ENCODE data around the gene MIER2. TPM values are rescaled to one million over a fixed set of nuclear protein-coding genes. Genes with fewer than 3 reads are reported as not detected.

The MIER2 gene
- total RNA-seq, 1 experiment from 2014 or later, result 12.9 TPM

DNA sequence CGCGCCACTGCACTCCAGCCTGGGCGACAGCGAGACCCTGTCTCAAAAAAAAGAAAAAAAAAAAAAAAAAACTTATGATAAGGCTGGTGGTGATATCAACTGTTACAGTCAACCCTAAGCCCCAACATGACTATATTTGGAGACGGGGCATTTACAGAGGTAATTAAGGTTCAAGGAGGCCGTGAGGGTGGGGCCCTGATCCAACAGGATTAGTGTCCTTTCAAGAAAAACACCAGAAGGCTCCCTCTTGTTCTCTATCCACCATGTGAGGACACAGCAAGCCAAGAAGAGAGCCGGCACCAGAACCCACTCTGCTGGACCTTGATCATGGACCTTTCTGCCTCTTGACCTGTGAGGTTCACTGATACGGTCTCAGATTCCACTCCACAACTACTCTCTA lies 14.1 kb downstream of the MIER2 start:
- no peak for DNase-seq (ENCODE audit: low read depth)

DNA sequence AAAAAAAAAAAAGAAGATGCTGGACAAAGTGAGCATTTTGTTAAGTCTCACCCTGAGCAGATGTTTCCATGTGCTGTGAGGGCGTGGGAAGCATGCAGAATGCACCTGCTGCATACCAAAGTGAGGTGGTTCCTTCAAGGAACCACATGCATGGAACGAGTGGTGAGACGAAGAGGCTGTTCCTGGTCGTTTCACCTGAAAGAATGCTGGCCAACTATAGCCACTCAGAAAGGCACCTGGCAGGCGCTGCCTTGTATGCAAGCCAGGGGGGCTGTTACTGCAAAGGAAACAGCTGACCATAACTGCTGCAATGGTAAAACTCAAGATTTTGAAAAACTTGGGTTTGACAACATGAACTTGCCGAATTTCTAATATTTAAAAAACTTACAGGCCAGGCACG lies 14.7 kb downstream of the MIER2 start:
- DNase-seq (ENCODE audit: low read depth), result no peak

DNA sequence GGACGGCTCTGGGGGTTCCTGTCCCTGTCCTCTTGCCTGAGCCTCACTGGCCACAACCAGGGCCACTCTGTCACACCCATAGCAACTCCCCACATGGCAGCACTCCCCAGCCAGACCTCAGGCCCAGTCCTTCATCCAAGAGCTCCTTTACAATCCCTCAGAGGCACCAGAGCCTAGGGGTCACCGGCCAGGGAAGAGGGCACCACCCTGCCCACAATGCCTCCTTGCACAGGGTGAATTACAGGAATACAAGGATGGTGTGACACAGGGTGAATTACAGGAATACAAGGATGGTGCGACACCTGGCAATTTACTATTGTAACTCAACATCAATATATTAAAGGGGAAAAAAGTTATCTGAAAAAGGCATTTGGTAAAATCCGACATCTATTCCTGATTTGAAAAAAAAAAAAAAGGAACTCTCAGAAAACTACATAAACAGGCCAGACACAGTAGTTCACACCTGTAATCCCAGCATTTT lies 16.5 kb downstream of the MIER2 start:
- no peak for DNase-seq (ENCODE audit: low read depth)

DNA sequence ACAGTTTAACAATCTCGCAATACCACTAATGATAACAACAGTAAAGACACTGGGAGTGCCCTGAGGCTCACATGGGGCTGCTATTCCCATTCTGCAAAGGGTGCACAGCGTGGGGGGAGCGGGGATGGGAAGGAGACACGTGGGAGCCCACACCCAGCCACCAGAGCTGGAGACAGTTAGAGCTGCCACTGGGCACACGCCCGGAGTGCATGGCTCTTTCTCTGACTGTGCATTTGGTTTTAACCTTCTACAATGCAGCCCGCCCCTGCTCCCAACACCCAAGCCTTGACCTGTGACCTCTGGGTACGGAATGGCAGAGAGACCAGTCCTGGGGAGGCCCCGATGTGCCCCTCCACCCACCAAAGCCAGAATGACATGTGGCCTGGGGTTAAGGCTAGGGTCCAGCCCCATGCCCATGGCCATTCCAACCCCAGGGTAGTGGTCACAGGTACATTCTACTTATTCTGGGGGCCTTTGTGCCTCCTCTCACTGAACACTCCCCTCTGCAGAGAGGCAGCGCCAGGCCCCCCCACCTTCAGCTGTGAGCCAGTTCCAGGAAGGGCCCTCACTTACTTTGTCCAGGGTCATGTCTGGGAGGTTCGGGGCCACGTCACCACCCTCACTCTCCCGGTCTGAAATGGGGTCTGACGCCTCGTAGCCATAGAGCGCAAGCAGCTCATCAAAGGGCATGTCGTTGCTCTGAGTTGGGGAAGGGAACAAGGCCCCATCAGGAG lies 17.1 kb downstream of the MIER2 start:
- DNase-seq (ENCODE audit: low read depth), result no peak

DNA sequence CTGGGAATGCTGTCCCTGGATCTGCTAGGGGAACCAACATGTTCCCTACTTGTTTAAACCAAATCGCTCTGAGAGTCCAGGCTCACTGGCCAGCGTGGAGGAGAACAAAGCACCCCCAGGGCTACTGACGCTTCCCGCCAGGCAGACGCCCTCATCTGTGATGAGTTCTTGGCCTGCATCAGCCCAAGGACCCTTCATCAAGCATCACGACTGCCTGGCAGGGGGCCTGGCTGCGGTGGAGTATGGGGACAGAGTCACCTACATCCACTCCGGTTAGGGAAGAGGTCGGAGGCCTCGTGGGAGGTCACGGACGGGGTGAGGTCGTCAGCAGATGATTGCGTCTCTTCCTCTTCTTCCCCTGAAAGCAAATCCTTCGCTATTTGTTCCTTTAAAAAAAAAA lies 17.7 kb downstream of the MIER2 start:
- no peak for DNase-seq (ENCODE audit: low read depth)

DNA sequence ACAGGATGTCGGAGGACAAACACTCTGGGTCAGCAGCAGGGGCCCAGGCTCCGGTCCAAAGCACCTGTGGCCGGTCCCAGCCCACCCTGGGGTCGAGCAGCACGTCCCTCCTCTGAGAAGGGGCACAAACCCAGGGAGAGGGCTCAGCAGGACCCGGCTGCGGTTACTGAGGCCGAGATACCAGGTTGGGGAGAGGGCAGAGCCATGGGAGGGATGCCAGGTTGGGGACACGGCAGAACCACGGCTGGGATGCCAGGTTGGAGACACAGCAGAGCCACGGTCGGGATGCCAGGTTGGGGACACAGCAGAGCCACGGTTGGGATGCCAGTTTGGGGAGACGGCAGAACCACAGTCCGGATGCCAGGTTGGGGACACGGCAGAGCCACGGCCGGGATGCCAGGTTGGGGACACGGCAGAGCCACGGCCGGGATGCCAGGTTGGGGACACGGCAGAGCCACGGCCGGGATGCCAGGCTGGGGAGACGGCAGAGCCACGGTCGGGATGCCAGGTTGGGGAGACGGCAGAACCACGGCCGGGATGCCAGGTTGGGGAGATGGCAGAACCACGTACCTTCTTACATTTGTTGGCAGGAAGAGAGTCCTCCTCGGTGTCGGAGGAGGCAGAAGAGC lies 18.5 kb downstream of the MIER2 start:
- no peak for DNase-seq (ENCODE audit: low read depth)

DNA sequence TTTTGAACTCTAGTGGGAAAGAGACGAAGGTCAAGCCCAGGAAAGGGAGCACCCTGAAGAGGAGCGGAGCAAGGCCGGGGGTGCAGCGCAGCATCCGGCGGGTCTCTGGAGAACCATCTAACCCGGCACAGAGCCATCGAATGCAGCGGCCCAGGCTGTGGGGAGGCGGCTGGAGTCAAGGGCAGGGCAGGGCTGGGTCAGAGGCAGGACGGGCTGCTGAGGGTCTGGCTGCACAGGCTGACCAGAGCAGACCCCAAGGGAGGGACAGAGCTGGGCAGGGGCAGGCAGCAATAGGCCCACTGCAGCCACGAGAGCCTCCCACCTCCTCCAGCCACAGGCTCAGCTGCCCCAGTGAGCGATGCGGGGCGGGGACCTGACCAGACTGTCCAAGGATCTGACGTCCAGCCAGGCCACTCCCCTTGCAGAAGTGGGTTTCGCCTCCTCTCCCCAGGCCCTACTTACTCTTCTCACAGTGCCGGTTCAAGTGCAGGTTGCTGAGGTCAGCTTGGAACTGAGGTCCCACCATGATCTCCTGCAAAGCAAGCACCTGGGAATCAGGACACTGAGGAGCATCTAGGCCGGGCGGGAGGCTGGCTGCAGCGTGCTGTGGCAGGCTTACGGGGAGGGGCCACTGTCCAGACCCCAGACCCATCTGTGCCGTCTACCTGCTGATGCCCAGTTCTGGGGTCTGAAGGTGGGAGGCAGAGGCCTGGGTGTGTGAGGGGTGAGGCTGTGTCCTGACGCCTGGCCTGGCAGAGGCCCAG lies 19.2 kb downstream of the MIER2 start:
- DNase-seq (ENCODE audit: low read depth), result no peak

DNA sequence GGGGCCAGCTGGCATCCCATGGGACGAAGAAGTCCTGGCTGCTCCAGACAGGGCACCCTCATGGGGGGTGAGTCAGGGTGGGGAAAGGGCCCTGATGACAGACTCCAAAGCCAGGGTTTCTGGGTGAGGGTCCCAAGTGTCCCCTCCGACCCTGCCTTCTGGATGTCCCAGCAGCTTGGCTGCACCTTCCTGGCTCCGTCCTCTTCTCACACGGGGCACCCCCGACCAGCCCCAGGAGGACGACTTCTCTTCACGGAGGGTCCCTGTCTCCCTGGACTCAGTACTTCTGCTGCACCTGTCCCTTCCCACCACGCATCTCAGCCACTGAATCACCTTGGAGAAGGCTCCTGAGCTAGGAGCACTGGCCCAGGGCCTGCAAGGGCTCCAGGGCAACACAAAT lies 19.9 kb downstream of the MIER2 start:
- no peak for DNase-seq (ENCODE audit: low read depth)

DNA sequence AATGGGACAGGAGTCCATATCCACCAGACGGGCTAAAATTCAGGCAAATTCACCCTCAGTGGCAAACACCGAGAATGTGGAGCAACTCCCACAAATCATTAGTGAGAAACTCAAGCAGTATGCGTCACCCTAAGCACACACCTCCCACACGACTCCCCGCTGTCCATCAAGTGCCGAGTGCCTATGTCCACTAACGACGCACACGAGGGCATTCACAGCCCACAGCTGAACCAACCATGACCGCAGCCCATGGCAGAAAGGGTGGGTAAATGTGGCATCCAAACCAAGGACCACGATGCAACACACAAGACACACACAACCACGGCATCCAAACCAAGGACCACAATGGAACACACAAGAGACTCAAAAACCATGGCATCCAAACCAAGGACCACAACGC lies 22.0 kb downstream of the MIER2 start:
- DNase-seq (ENCODE audit: low read depth), result no peak

DNA sequence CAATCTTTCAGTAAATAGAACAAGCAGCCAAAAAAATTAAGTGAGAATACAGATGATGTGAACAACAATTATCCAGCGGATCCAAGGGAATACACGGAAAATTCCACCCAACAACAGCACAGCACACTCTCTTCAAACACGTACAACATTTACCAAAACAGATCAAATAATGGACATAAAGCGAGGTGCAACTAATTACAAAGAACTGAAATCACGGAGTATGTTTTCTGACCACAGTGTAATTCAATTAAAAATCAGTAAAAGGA lies 26.2 kb downstream of the MIER2 start:
- DNase-seq (ENCODE audit: low read depth), result no peak

DNA sequence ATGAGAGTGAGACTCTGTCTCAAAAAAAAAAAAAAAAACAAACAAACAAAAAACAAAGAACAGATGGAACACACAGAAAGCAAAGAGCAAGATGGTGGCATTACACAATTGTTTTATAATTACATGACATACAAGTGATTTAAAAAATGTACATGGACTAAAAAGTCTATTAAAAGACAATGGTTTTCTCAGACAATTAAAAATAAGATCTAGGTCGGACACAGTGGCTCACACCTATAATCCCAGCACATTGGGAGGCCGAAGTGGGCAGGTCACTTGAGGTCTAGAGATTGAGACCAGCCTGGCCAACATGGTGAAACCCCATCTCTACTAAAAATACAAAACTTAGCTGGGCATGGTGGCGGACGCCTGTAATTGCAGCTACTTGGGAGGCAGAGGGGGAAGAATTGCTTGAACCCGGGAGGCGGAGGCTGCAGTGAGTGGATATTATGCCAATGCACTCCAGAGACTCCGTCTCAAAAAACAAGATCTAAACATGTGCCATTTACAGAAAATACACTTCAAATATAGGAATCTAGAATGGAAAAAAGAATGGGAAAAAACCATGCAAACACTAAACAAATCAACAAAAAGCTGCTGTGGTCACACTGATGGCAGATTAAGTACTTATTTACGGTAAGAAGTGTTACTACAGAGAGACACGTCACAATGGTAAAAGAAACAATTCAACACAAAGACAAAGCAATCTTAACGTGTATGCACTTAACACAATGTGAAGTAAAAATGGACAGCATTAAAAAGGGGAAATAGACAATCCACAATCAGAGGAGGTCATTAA lies 26.7 kb downstream of the MIER2 start:
- DNase-seq (ENCODE audit: low read depth), result no peak

DNA sequence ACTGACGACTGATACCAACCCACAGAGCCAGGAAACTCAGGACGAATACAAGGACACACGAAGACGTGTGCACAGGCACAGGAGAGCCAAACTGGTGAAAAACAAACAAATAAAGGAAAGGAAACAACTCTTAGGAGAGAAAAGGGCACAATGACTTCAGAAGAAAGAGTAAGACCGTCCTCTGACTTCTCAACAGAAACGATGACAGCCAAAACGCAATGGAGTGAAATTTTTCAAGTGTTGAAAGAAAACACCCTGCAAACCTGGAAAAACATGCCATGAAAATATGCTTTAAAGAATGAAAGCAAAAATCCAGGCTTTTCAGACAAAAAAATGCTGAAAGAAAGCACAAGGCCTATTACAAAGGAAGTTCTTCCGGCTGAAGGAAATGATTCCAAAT lies 28.8 kb downstream of the MIER2 start:
- no peak for DNase-seq (ENCODE audit: low read depth)

DNA sequence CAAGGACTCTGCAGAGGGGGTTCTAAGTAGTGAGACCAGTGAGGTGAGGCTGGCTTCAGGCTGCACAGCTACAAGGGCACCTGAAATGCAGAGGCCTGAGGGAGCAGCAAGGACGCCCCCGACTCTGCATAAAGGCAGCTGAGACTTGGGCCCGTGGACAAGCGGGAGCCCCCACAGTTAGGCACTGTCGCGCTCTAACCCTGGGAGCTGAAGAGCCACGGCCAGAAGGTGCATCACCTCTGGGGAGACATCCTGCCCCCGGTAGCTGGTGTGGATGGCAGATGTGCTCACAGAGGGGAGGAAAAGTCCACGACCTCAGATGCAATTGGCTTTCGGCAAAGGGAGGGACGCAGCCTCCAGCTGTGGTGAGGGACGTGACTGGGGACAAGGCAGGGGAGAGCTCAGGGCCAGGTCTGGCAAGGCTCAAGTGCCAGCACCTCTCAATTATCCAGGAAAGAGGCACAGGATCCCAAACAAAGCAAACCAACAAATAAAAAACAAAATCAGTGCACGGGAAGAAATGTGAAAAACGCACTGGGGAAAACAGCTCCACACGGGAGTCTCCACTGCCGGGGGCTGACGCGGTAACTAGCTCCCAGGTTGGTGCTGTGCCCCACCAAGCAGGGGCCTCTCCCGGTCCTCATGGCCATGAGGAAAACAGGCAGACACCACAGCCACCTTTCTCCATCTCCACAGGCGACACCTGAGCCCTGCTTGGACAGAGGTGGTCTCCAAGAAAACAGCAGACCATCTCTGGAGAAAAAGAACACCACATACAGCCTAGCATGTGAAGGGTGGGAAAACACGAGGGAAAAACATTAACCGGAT lies 30.4 kb downstream of the MIER2 start:
- no peak for DNase-seq (ENCODE audit: low read depth)

DNA sequence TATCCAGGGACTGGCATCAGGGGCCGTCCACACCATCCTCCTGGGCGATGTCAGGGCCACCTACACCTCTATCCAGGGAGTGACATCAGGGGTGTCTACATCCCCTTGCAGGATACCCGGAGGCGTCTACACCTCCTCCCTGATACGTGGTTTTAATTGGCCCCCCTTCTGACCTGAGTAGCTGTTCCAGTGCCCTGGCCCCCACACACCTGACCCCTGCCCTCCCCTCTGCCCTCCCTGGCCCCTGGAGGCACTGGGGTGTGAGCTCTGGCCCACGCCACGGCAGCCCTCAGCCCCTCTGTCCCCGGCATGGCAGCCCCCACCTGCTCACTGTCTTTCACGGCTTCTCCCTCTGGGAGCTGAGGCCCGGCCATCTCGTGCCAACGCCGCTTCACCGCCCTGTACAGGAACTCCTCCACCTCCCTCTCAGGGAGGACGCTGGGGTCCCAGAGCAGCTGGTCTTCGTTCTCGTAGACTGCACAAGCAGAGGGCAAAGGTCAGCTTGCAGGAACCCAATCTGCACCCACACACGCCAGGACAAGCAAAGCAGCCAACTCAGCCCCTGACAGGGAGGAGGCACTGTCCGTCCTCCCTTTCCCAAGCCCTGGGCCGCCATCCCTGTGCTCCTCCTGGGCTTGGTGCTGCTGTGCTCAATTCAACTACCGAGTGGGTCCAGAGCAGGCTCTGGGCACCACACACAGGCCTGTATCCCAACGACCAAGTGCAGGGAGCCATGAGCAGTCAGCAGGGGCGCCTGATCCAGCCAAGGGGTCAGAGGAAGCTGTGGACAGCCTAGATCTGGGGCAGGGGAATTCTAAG lies 31.2 kb downstream of the MIER2 start:
- no peak for DNase-seq (ENCODE audit: low read depth)

DNA sequence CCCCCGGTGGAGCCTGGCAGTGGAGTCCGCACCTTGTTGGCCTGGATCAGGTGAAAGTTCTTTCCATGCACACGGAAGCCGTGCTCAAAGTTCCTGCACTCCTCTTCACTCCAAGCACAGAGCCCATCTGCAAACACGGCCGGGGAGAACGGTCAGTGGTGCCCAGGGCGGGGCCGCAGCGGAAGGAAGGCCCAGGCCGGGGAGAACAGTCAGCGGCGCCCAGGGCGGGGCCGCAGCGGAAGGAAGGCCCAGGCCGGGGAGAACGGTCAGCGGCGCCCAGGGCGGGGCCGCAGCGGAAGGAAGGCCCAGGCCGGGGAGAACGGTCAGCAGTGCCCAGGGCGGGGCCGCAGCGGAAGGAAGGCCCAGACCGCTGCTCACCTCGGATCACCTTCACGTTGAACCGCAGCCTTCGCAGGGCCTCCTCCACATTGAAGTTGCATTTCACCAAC lies 32.8 kb downstream of the MIER2 start:
- no peak for DNase-seq (ENCODE audit: low read depth)

DNA sequence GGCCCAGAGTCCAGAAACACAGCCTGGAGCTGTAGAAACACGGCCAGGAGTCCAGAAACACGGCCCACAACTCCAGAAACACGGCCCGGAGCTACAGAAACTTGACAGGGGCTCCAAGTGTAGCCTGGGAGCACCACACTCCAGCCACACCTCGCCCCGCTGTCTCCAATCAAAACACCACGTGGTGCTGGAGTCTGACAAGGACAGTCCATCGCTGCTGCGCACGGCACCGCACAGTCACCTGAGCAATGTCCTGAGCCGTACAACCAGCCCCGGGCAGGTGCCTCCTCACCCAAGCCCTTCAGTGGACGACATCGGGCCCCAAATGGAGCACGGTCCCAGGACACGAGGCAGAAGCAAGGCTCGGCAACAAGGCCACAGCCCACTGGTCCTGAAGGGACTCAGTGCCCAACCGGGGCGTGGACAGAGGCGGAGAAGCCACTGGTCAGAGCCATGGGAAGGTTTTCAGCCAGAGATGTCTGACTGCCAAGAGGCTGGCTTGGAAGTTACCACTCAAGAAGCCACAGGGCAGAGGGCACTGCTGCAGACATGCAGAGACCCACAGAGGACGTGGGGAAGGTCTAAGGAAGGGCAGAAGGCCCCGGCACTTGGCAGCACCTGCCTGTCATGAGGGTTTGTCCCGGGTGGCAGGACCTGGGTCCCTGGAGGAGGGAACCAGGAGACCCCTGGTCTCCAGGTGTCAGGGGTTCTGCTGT lies 33.7 kb downstream of the MIER2 start:
- no peak for DNase-seq (ENCODE audit: low read depth)

DNA sequence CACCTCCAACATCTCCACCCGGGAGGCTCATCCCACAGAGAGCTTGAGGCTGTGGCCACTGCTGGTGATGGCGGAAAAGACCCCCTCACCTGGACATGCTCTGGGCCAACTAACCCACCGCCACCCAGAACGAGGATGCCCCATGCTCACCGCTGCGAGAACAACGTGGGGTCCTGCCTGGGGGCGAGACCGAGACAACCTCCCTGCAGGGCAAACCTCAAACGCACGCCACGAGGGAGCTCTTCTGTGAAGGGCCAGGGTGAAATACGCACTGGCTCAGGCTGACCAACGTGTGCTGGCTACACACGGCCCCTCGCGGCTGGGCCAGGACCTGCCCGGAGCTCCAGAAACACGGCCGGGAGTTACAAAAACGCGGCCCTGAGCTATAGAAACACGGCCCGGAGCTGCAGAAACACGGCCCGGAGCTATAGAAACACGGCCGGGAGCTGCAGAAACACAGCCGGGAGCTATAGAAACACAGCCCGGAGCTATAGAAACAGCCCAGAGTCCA lies 34.4 kb downstream of the MIER2 start:
- no peak for DNase-seq (ENCODE audit: low read depth)

DNA sequence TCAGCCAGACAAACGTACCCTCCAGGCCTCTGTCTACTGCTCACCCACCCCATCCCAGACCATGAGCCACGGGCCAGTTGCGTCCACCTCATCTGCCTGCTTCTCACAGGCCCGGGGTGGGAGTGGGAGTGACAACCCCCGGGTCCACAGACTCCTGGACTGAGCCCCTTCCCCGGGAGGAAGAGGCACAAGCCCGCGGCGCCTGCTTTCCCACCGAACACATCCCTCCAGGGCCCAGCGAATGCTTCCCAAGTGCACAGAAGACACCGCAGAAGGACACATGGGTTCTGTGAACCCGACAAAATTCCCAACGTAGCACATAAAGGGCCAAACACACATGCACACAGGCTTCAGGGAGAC lies 35.4 kb downstream of the MIER2 start:
- no peak for DNase-seq (ENCODE audit: low read depth)

DNA sequence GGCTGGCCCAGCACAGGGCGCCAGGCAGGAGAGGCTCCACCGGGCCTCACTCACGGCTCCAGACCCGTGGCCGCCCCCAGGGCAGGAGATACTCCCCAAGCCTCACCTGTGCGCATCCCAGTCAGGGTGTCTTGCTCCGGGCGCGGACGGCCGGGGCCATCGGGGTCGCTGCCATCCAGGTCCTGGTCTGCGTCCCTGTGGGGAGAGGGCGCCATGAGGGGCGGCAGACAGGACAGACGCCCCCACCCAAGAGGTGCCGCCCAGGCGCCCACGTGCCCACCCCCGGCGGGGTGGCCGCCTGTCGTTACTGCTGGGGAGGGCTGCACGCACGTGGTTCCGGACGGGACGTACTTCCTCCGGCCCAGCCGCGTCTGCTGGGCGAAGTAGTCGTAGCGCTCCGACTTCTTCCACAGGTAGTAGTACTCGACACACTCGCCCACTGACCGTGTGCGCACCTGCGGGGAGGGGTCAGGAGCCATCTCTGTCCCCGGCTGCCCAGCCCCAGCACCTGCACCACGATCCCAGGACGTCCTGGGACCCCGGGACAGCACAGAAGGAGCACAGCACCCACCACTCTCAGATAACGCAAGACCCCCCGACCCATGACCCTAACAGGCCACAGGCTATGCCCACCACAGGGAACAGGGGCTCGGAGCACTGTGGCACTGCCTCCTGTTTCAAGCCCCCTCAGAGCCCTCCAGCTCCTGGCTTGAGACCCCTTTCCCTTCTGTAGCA lies 36.0 kb downstream of the MIER2 start:
- DNase-seq (ENCODE audit: low read depth), result no peak

All from Daoy (cell line).